HG03196 (cell line): Measurements from ENCODE around the gene MYLK2.
"Not testable (repeated sequence)": the region's sequence is repeated elsewhere in the genome, so short reads cannot be mapped to it uniquely, and the experiment has no call there.

Experiments used
- ATAC-seq: cut with Tn5 transposase; IDR thresholded peaks from one replicate; pipeline ENCODE4 v1.9.1; 2021; ENCODE audit not compliant: unreplicated experiment

MYLK2 gene

GRCh38 chr20:31819083-31819784, at the start of gene MYLK2:
Gene MYLK2, plus strand, starts transcription at chr20:31819356. Its CDS starts 225 bp downstream, at chr20:31819581.
- no peak for ATAC-seq

DNA sequence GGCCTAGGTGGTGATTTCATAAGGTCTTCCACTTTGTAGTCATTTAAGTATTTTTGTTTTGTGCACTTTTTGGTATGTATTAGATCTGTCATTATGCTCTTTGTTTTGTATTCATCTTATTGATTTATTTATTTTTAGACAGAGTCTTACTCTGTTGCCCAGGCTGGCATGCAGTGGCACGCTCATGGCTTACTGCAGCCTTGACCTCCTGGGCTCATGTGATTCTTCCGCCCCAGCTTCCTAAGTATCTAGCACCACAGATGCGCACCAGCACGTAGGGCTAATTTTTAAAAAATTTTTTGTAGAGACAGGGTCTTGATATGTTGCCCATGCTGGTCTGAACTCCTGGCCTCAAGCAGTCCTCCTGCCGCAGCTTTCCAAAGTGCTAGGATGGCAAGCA, 49.5 kb upstream of the MYLK2 start:
- no peak for ATAC-seq

DNA sequence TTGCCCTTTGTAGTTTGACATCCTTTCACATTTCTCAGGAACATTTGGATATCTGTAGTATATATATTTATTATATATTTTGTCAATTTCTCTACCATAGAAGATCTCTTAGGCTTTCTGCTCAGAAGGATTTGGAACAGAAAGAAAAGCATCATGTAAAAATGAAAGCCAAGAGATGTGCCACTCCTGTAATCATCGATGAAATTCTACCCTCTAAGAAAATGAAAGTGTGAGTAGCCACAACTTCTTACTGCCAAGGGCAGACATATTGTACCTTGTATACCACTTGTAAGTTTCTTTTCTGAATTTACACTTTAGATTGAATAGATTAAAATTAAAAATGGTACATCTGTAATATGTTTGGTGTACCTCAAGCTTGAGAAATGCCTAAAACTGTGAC, 48.9 kb upstream of the MYLK2 start:
- ATAC-seq: no peak

- ATAC-seq: no peak
Measured at GRCh38 chr20:31774408-31774807, 44.7 kb upstream of the MYLK2 start.

- ATAC-seq: no peak
Measured at GRCh38 chr20:31780839-31781238, 38.3 kb upstream of the MYLK2 start.

- no peak for ATAC-seq
Measured at GRCh38 chr20:31781945-31782344, 37.2 kb upstream of the MYLK2 start.

- ATAC-seq: no peak
Measured at GRCh38 chr20:31784354-31785044, 34.7 kb upstream of the MYLK2 start.

DNA sequence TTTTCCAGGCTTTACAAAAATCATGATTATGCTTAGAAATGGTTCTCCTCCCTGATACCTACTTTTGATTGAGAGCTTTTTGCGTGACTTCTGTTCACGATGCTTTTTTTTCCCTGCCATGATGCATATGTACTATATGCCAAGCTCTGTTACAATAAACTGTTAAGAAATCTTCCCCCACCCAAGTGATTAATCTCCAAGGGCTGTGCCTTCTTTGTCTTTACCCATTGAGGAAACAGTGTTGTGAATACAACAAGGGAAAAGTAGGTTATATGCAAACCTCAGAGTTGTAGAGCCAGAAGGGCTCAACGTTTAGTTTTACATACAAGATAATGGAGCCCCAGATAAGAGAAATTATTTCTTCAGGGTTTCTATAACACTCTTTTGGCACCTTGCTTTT, 34.1 kb upstream of the MYLK2 start:
- no peak for ATAC-seq

GRCh38 chr20:31788578-31788977, 30.6 kb upstream of the MYLK2 start:
- ATAC-seq: no peak

DNA sequence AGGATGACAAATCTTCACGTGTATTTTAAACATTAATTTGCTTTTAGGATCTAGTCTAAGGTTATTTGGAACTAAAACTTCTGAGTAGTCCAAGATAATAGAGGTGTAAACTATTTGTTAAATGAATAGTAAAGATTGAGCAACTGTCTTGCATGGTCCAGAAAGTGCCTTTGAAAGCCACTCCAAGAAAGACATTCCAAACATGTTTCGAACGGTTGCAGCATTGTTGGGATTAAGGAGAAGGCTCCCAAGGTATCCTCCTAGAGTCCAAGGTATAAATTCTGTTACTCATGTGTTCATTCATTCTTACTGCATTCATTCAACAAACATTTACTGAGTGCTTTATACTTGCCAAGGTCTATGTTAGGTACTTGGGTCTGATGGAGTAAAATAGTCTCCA, 28.8 kb upstream of the MYLK2 start:
- no peak for ATAC-seq

DNA sequence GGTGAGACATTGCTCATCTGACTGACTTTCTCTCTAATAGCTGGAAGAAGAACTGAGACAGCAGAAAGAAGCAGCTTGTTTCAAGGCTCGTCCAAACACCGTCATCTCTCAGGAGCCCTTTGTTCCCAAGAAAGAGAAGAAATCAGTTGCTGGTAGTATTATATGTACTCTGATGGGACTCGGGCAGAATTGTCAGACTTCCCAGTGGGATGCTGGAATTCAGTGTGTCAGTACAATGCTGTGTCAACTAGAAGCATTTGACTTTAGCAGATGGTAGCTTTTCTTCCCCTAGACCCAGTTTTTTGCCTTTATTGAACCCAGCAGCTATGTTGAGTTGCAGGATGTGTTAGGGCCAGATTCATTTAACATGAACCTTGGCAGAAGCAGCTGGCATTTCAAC, 21.8 kb upstream of the MYLK2 start:
- no peak for ATAC-seq

DNA sequence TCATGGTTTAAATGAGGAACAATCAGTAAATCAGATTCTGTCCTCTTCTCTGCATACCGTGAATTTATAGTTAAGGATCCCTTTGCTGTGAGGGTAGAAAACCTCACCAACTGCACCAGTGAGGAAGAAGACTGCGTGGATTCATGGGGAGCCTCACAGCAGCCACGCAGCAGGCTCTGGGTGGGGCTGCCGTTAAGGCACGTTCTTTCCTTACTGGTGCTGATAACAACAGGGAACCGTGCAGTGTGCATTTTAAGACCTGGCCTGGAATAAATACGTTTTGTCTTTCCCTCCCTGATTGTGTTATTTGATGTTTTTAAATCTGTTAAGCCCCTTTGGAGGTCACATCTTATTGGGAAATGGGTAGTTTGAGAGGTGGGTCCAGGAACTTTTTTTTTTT, 17.6 kb upstream of the MYLK2 start:
- no peak for ATAC-seq

GRCh38 chr20:31803552-31804291, 15.4 kb upstream of the MYLK2 start:
- ATAC-seq: no peak

GRCh38 chr20:31806564-31807355, 12.4 kb upstream of the MYLK2 start:
- ATAC-seq: no peak

DNA sequence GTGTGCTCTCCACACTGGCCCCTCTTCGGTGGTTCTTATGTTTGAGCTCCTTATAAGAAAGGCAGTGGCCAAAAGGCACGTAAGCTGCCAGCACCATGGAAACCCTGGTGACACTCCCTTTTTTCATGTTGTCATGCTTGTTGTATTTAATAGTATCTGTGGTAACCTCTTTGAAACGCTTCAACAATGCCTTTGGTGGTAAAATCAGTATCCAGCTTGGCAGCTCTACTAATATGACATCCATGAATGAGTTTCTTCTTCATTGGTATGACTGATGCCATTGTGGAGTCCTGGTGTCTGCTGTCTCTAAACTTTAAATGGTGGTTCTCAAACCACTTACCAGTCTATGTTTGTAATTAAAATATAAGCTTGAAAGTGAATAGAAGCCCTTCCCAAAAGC, 10.7 kb upstream of the MYLK2 start:
- no peak for ATAC-seq

- no peak for ATAC-seq
Measured at GRCh38 chr20:31809661-31810060, 9.5 kb upstream of the MYLK2 start.

- no peak for ATAC-seq
Measured at GRCh38 chr20:31811198-31811597, 8.0 kb upstream of the MYLK2 start.

DNA sequence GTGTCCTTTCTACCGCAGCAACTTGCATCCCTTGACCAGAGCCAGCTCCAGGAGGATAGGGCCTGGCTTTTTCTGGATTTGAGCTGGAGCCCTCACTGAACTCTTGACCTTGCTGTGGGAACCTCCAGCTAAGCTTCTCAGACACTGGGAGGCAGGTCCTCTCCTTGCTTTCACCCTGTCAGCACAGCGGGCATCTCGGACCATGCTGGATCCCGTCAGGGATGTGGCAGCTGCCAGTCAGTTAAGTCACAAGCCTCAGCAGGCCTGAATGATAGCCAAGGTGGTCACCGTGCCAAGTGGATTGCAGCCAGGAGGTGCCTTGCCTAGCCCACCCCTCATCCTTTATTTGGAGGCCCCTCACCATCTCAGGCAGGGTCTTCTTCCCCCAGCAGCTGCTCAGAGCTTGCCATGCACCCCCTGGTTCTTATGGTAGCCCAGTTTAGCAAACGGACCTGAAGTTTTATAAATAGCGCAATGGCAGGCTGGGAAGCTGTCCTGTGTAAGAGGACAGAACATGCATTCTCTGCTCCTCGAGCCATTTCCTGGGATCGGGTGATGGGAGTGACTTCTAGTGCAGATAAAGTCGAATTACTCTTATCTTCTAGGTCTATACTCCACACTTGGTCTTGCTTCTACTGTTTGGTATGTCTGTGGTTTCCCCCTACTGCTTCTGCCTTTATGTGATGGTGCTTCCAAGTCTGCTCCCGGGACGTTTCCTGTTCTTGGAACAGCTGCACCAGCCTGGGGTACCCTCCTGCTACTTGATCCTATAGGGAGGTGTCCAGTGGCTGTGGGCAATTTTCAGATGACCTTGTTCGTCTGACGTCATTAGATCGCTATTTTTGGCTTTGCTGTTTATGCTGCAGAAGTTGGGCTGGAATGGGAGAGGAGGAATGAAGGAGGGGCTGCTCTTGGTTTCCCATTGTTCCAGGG, 7.1 kb upstream of the MYLK2 start:
- no peak for ATAC-seq

GRCh38 chr20:31813611-31814010, 5.5 kb upstream of the MYLK2 start:
- no peak for ATAC-seq

GRCh38 chr20:31814142-31814541, 5.0 kb upstream of the MYLK2 start:
- not testable (repeated sequence) for ATAC-seq
